Activated naive CD4-positive, alpha-beta T cell (primary cell): ENCODE data around the gene ZNF385A.

ENCODE experiments used
- DNase-seq, 4 experiments: peaks; one replicate each; lab custom pipeline; 2025; lab: John Stamatoyannopoulos, UW

The ZNF385A gene

DNA sequence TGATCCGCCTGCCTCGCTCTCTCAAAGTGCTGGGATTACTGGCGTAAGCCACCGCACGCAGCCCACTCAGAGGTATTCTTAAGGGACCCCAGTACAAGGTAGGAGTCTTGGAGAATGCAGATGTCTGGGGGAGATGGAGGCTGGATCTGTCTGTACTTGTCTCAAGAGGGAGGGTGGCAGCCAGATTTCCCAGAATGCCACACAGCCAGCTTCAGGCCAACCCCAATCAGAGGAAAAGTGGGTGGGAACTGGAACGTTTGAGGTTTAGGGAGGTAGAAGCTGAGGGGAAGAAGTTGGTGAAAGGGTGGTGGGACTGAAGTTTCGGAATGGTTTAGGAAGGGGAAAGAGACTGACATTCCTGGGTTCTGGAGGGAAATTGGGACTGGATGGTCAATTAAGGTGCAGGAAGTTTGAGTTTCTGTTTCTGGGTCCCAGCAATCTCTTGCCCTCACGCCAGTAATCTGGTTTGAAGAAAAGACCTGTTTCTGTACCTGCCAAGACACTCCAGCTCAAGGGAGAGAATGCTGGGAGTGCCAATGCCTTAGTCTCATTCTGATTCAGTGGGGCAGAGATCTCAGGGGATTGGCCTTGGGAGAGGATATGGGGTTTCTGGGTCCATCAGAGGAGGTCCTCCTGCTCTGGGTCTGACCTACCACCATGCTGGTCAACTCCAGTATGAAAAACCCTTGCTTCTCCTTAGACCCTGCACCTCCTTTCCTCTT, 8.1 kb upstream of the ZNF385A start:
- DNase-seq = no peak

- peak; percentile 14 to 62 (median 41) for DNase-seq
These were observed 6.4 kb upstream of the ZNF385A start for GRCh38 chr12:54390668-54391551.

- DNase-seq = no peak
These were observed 5.7 kb upstream of the ZNF385A start for GRCh38 chr12:54390176-54390667.

DNA sequence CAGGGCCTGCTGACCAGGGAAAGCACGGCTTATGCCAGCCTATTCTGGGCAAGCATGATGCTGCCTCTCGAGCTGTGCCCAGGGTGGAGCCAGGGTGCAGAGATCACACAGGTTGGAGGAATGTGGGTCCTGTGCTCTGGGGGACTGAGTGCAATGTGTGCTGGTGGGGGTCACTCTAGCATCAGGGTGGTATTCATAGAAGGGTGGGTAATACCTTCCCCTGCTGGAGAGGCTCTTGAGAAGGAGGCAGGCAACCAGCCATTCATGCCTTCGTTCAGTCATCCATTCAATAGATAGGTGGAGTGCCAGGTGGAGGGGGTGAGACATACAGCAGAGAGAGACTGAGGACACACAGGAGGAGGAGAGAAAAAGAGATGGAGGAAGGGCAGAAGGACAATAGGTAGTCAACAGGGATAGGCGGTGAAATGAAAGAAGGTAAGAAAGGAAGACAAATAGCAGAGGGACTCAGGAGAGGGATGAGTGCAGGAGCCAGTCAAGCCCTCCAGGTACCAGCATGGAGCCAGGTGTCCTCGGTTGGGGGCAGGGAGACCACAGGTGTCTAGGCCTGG, 5.2 kb upstream of the ZNF385A start:
- DNase-seq = no peak

DNA sequence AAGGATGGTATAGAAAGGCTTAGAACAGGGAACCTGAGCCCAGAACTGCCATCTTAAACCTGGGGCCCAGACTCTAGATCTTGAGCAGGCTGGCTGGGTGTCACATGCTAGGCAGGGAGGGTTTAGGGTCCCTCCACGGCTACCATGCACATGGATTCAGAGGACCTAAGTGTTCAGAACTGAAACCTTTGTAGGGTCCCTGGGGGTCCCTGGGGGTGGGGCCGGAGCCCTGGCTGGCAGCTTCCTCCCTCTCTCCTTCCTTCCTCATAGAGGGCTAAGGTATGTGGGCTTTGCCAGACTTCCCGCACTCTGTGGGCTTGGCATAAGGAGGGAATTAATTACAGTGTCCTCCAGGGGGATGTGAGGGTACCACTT, 4.6 kb upstream of the ZNF385A start:
- DNase-seq = no peak

GRCh38 chr12:54388237-54389133, 4.0 kb upstream of the ZNF385A start:
- no peak for DNase-seq

GRCh38 chr12:54387114-54387467, 2.6 kb upstream of the ZNF385A start:
- DNase-seq = no peak

- DNase-seq = no peak
These were observed 2.0 kb upstream of the ZNF385A start for GRCh38 chr12:54386403-54387113.

- no peak for DNase-seq
These were observed 850 bp upstream of the ZNF385A start for GRCh38 chr12:54385251-54385914.

GRCh38 chr12:54383041-54383609, 1.4 kb downstream of the ZNF385A start:
- DNase-seq = no peak

GRCh38 chr12:54381136-54381535, 3.4 kb downstream of the ZNF385A start:
- DNase-seq = no peak

DNA sequence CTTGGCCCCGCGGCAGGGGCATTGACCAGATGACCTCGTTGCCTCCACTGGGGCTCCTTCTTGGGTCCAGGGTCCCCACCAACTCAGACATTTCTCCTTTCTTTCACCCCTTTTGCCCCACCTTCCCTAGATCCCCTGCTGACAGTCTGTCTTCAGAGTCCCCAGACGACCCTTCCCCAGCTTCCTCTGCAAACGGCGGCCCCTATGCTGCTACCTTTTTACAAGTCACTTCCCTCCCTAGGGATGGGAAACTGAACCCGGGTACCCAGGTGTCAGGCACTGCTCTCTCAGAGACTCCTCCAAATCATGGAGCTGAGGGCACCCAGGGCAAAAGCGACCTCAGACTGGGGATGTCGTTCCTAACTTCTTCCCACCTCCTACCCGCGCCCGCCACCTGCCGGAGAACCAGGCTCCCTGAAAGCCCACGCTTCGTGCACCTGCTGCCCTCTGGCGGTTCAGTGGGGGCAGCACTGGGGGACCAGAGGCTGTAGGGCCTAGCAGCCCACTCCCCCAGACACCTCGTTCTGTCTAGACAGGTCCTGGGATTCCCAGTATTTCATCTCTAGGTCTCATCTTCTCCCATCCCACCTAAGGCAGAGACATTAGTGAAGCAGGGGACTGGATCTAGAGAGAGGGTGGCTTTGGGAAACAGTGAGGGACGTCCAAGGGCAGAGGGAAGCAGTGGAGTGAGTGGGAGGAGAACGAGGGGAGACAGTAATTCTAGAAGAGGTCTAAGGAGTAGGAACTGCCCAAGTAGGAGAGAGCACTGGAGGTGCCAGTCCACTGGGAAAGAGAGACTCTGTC, 4.9 kb downstream of the ZNF385A start:
- peak; percentile 67 to 87 (median 76) for DNase-seq

GRCh38 chr12:54378796-54379397, 5.6 kb downstream of the ZNF385A start:
- no peak for DNase-seq

DNA sequence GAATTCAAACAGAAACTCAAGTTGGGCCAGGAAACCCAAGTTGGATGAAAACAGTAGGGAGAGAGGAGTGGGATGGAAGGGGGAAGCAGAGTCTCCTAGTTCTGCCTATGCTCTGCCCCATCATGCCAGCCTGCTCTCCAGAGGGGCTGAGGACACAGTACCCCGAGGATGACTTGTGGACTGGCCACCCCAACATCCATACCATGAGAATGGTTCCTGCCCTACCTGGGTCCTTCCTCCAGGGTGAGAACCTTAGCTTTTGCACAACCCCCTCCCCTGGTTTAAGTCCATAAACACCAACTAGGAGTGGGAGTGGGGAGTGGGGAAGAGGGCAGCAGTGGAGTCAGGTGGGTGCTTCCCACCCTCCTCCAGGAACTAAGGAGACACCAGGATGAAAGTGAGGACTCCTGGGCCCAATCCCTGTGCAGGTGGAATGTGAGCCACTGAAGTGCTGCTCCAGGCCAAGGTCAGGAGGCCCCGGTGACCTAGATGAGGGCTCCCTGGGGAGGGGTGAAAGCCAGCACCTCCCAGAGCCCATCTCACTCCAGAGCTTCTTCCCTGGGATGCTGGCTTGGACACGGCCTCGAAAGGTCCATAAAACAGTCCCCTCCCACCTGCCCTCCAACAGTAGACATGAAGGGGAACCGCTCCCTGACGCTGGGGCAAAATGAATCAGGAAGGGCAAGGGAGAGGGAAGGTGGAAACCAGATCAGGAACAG, 6.6 kb downstream of the ZNF385A start:
- no peak for DNase-seq

GRCh38 chr12:54377007-54377406, 7.5 kb downstream of the ZNF385A start:
- DNase-seq = no peak

DNA sequence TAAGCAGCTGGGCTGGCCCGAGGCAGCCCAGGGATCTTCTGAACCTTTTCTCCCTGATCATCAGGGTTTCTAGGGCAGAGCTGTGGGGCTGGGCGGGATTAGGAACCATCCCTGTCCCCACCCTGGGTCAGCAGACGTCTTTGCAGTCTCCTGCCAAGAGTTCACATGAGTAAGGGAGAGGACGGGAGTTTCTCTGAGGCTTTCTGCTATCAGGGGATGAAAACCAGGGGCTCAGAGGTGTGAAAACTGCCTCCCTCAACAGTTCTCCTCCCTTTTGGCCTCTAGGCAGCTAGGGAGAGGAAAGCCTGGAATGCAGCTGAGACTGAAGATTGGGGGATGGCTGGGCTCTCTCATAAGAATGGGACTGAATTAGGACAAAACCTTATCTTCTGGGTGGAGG, 7.9 kb downstream of the ZNF385A start:
- DNase-seq = no peak

- no peak for DNase-seq
These were observed 9.3 kb downstream of the ZNF385A start for GRCh38 chr12:54375259-54375579.

GRCh38 chr12:54374562-54375258, 9.8 kb downstream of the ZNF385A start:
- DNase-seq = no peak
